A673 (cell line): ENCODE results near the gene UBA5. TPM values are rescaled to one million over a fixed set of nuclear protein-coding genes. Genes with fewer than 3 reads are reported as not detected.

Experiments
- BruUV-seq: library from RNA; stranded (reverse); fragments of 400-500 nt; replicated peaks from 2 replicates; lab custom pipeline; 2021; lab: Mats Ljungman, UMichigan
- CTCF ChIA-PET: fragments of 300-600 bp; sonication (Branson Sonifier 250); formaldehyde crosslinking; loops from one replicate; lab custom pipeline; 2022; ENCODE audit warnings: antibody characterized with exemption; lab: Charles Lee
- POLR2A ChIA-PET: fragments of 300-600 bp; sonication (Branson Sonifier 250); formaldehyde crosslinking; loops from one replicate; lab custom pipeline; 2022; ENCODE audit warnings: antibody characterized with exemption; ENCODE audit not compliant: low non-redundant PET; lab: Charles Lee
- DNase-seq: peaks from one replicate; pipeline ENCODE4 v3.0.0-alpha.2; 2015; ENCODE audit warnings: low spot score
- H3K27ac ChIP-seq: fragments of 200-600 bp; sonication (generic); 2 replicates; pipeline ENCODE4 v1.5.1; 2016; ENCODE audit warnings: mixed run types, low read depth, mild to moderate bottlenecking, mixed read lengths, antibody characterized with exemption, low read length; ENCODE audit not compliant: poor library complexity, severe bottlenecking
- H3K27me3 ChIP-seq: fragments of 200-600 bp; sonication (generic); replicated peaks from 2 replicates; pipeline ENCODE4 v1.6.1; 2017; ENCODE audit warnings: mixed run types, low read depth, mild to moderate bottlenecking, mixed read lengths, antibody characterized with exemption, low read length; ENCODE audit not compliant: insufficient read depth, poor library complexity
- H3K36me3 ChIP-seq: fragments of 200-600 bp; sonication (generic); 2 replicates; pipeline ENCODE4 v1.6.1; 2016; ENCODE audit warnings: mixed run types, mild to moderate bottlenecking, mixed read lengths, antibody characterized with exemption, low read length; ENCODE audit not compliant: insufficient read depth, poor library complexity, severe bottlenecking
- H3K4me1 ChIP-seq: fragments of 200-600 bp; sonication (generic); 2 replicates; pipeline ENCODE4 v1.6.1; 2017; ENCODE audit warnings: mixed run types, mild to moderate bottlenecking, mixed read lengths, antibody characterized with exemption, low read length; ENCODE audit not compliant: insufficient read depth, poor library complexity, severe bottlenecking
- H3K4me3 ChIP-seq: fragments of 200-600 bp; sonication (generic); 2 replicates; pipeline ENCODE4 v1.5.1; 2016; ENCODE audit warnings: low read depth, mixed run types, mild to moderate bottlenecking, mixed read lengths, low read length; ENCODE audit not compliant: poor library complexity, severe bottlenecking
- H3K9me3 ChIP-seq: fragments of 200-600 bp; sonication (generic); 2 replicates; pipeline ENCODE4 v1.6.1; 2016; ENCODE audit warnings: mixed run types, low read depth, mild to moderate bottlenecking, mixed read lengths, antibody characterized with exemption, low read length; ENCODE audit not compliant: poor library complexity, severe bottlenecking
- CTCF ChIP-seq: fragments of 300-800, 200-600 bp; sonication (generic); conservative IDR thresholded peaks from 2 replicates; pipeline ENCODE4 v1.5.1; 2017; ENCODE audit warnings: low read depth, mild to moderate bottlenecking, antibody characterized with exemption, low read length, moderate library complexity, mixed read lengths
- EZH2 ChIP-seq: fragments of 200-600 bp; sonication (generic); IDR thresholded peaks from 2 replicates; pipeline ENCODE4 v1.6.1; 2017; ENCODE audit warnings: borderline replicate concordance, low read depth, mild to moderate bottlenecking, mixed read lengths, antibody characterized with exemption, low read length; ENCODE audit not compliant: poor library complexity, severe bottlenecking
- intact Hi-C: fragments of 100-400 bp; cut with micrococcal nuclease; formaldehyde crosslinking; loops from one replicate; pipeline ENCODE4 v1.10.0; 2022; ENCODE audit not compliant: unreplicated experiment
- total RNA-seq: library from RNA; stranded (reverse); gene quantifications from 2 replicates; pipeline ENCODE4 v1.2.3, GENCODE V29; 2021

Gene UBA5
- total RNA-seq, 1 experiment from 2014 or later: 50.0 TPM

- intact Hi-C loops: loop anchor here (5.0 kb wide), 1 partner anchor 61 kb away; the partner anchor contains the start of gene UBA5
These were observed 63.2 kb downstream of the UBA5 start for GRCh38 chr3:132723024-132723950.

GRCh38 chr3:132726341-132726823, 66.3 kb downstream of the UBA5 start:
- intact Hi-C loops: loop anchor here (5.0 kb wide), 2 partner anchors 851 to 1201 kb away; no protein-coding TSS in a partner anchor
- TF ChIP-seq EZH2: no peak
- peak; percentile 78 for TF ChIP-seq CTCF
- Histone ChIP-seq H3K36me3 (no peaks in the 10 kb centered on the region), H3K27ac (no peak overlapping the region), H3K27me3 (peaks cover 6% of the 10 kb centered on the region), H3K9me3 (no peaks in the 10 kb centered on the region), H3K4me1 (no peaks in the 10 kb centered on the region), H3K4me3 (no peak overlapping the region)
- ChIA-PET CTCF (interaction anchor here (0.5 to 1.4 kb wide), 4 partner anchors 315 to 1042 kb away, joined by 3 to 8 read pairs (median 3); no protein-coding TSS in a partner anchor), POLR2A (no interaction called here)
- no TSS peak for BruUV-seq
- DNase-seq: peak; percentile 62

More at GRCh38 chr3:132723024-132723950, 63.2 kb downstream of the UBA5 start:
- CTCF ChIA-PET: interaction anchor here (0.5 to 0.8 kb wide), 2 partner anchors 64 to 304 kb away, joined by 3 to 4 read pairs; no protein-coding TSS in a partner anchor
- TF ChIP-seq EZH2: no peak
- TF ChIP-seq CTCF: no peak
- Histone ChIP-seq H3K4me1 (no peaks in the 10 kb centered on the region), H3K4me3 (peak overlapping the region; percentile 68), H3K27me3 (no peaks in the 10 kb centered on the region), H3K9me3 (no peaks in the 10 kb centered on the region), H3K27ac (peak overlapping the region; percentile 37), H3K36me3 (no peaks in the 10 kb centered on the region)
- POLR2A ChIA-PET: no interaction called here
- no TSS peak for BruUV-seq
- no peak for DNase-seq

Other genes with a start within 250 kb of the UBA5 start
- gene DNAJC13, start 242.8 kb upstream of the UBA5 start, total RNA-seq: 45.4 and 46.0 TPM in 2 replicates
- not detected in 2 replicates for gene ACKR4, start 63.1 kb upstream of the UBA5 start, total RNA-seq
- 10.4 and 15.3 TPM in 2 replicates for gene ACAD11, start 520 bp upstream of the UBA5 start, total RNA-seq
- gene NPHP3, start 62.1 kb downstream of the UBA5 start, total RNA-seq: 5.8 and 9.0 TPM in 2 replicates